Liver (tissue), 9 donors: ENCODE measurements around the gene IL33. TPM values are rescaled to one million over a fixed set of nuclear protein-coding genes. Genes with fewer than 3 reads are reported as not detected.

Experiments used
- DNase-seq: peaks from one replicate; pipeline ENCODE4 v3.0.0-alpha.2; 2017; ENCODE audit warnings: low spot score
- H3K27ac ChIP-seq, 2 donors: one replicate each; pipeline ENCODE4 v1.7.0; 2013; ENCODE audit warnings: inconsistent platforms in 2 of 2, low read length in 2 of 2, control low read depth in 1 of 2, low read depth in 1 of 2, mild to moderate bottlenecking in 1 of 2
- H3K27me3 ChIP-seq, 4 donors: one replicate each; pipeline versions ENCODE4 v1.6.1 to v1.7.0; 2013; ENCODE audit warnings: low read length in 3 of 4, inconsistent platforms in 1 of 4, mild to moderate bottlenecking in 1 of 4, moderate library complexity in 1 of 4; ENCODE audit not compliant: control insufficient read depth in 4 of 4, insufficient read depth in 4 of 4
- H3K36me3 ChIP-seq, 4 donors: one replicate each; pipeline versions ENCODE4 v1.6.1 to v1.7.0; 2013; ENCODE audit warnings: low read length in 3 of 4, mild to moderate bottlenecking in 3 of 4, low read depth in 1 of 4, moderate library complexity in 1 of 4; ENCODE audit not compliant: control insufficient read depth in 4 of 4, insufficient read depth in 3 of 4
- H3K4me1 ChIP-seq, 4 donors: one replicate each; pipeline versions ENCODE4 v1.6.1 to v1.7.0; 2013; ENCODE audit warnings: low read length in 3 of 4, mild to moderate bottlenecking in 3 of 4, moderate library complexity in 1 of 4; ENCODE audit not compliant: control insufficient read depth in 4 of 4, insufficient read depth in 4 of 4
- H3K4me3 ChIP-seq, 3 donors: one replicate each; pipeline versions ENCODE4 v1.6.1 to v1.7.0; 2013; ENCODE audit warnings: low read length in 3 of 3, control low read depth in 1 of 3, low read depth in 1 of 3, mild to moderate bottlenecking in 1 of 3
- H3K9ac ChIP-seq, 2 donors: one replicate each; pipeline ENCODE4 v1.7.0; 2013; ENCODE audit warnings: low read length in 2 of 2, mild to moderate bottlenecking in 2 of 2, moderate library complexity in 2 of 2, control low read depth in 1 of 2, low read depth in 1 of 2
- H3K9me3 ChIP-seq, 4 donors: one replicate each; pipeline versions ENCODE4 v1.6.1 to v1.7.0; 2013; ENCODE audit warnings: low read length in 3 of 4; ENCODE audit not compliant: control insufficient read depth in 4 of 4
- EGR1 ChIP-seq, 2 donors: IDR thresholded peaks; 2 replicates each; pipeline ENCODE4 v1.6.1; 2016 to 2018; ENCODE audit warnings: antibody characterized with exemption in 2 of 2, low read depth in 2 of 2
- FOXA1 ChIP-seq: IDR thresholded peaks from 2 replicates; pipeline ENCODE4 v1.6.1; 2016; ENCODE audit warnings: antibody characterized with exemption
- FOXA2 ChIP-seq: IDR thresholded peaks from 2 replicates; pipeline ENCODE4 v1.6.1; 2016; ENCODE audit warnings: antibody characterized with exemption
- GABPA ChIP-seq, 2 donors: IDR thresholded peaks in 1 of 2; conservative IDR thresholded peaks in 1 of 2; 2 replicates each; pipeline ENCODE4 v1.6.1; 2016; ENCODE audit warnings: antibody characterized with exemption in 2 of 2, mild to moderate bottlenecking in 1 of 2, moderate library complexity in 1 of 2
- HNF4A ChIP-seq, 2 donors: conservative IDR thresholded peaks; 2 replicates each; pipeline ENCODE4 v1.6.1; 2016; ENCODE audit warnings: antibody characterized with exemption in 2 of 2, mild to moderate bottlenecking in 2 of 2
- HNF4G ChIP-seq: IDR thresholded peaks from 2 replicates; pipeline ENCODE4 v1.6.1; 2016; ENCODE audit warnings: antibody characterized with exemption
- JUND ChIP-seq, 2 donors: IDR thresholded peaks; 2 replicates each; pipeline ENCODE4 v1.6.1; 2016; ENCODE audit warnings: antibody characterized with exemption in 2 of 2
- NR2F2 ChIP-seq: IDR thresholded peaks from 2 replicates; pipeline ENCODE4 v1.6.1; 2016; ENCODE audit warnings: antibody characterized with exemption
- RAD21 ChIP-seq, 2 donors: IDR thresholded peaks; 2 replicates each; pipeline ENCODE4 v1.6.1; 2016; ENCODE audit warnings: antibody characterized with exemption in 2 of 2, mild to moderate bottlenecking in 2 of 2
- RXRA ChIP-seq, 2 donors: IDR thresholded peaks; 2 replicates each; pipeline ENCODE4 v1.6.1; 2017 to 2018; ENCODE audit warnings: antibody characterized with exemption in 2 of 2, mild to moderate bottlenecking in 1 of 2
- SP1 ChIP-seq: IDR thresholded peaks from 2 replicates; pipeline ENCODE4 v1.6.1; 2018; ENCODE audit warnings: antibody characterized with exemption, mild to moderate bottlenecking
- TAF1 ChIP-seq: conservative IDR thresholded peaks from 2 replicates; pipeline ENCODE4 v1.6.1; 2016; ENCODE audit warnings: antibody characterized with exemption, mild to moderate bottlenecking
- YY1 ChIP-seq: IDR thresholded peaks from 2 replicates; pipeline ENCODE4 v1.6.1; 2016; ENCODE audit warnings: antibody characterized with exemption, mild to moderate bottlenecking
- WGBS: extraction: QIAGEN DNeasy Blood & Tissue Kit; methylation state at CpG from one replicate; pipeline ENCODE4 v1.1.7; 2013; 5-methylcytosine and 5-hydroxymethylcytosine counted together
- polyA plus RNA-seq, 2 donors: library from polyadenylated mRNA; stranded (reverse) in 1 of 2; unstranded in 1 of 2; fragments of 200-250 nt in 1 of 2; fragments of >200 nt in 1 of 2; fragmentation: Nextera tagmentation in 1 of 2; extraction: Ambion mirVana in 1 of 2; gene quantifications; one replicate each; pipeline versions ENCODE4 v1.2.1 to v1.2.3, GENCODE V29; 2013 to 2015
- total RNA-seq, 2 donors: library from RNA; depleted of rRNA; stranded (reverse); fragments of >200 nt; gene quantifications; one replicate each; pipeline ENCODE4 v1.2.3, GENCODE V29; 2014
- TF ChIP-seq, protein P1 (sequence below): fragments of 150-350 bp; IDR thresholded peaks from 2 replicates; pipeline ENCODE4 v1.5.1; 2017; ENCODE audit warnings: improper control_type of control experiment, low read depth, low read length; ENCODE audit not compliant: missing input control
- TF ChIP-seq, protein P2 (sequence below): IDR thresholded peaks from 2 replicates; pipeline ENCODE4 v1.6.1; 2016; ENCODE audit warnings: antibody characterized with exemption, mild to moderate bottlenecking
- TF ChIP-seq, protein P3 (sequence below): IDR thresholded peaks from 2 replicates; pipeline ENCODE4 v1.6.1; 2016; ENCODE audit warnings: antibody characterized with exemption
- TF ChIP-seq, protein P4 (sequence below): IDR thresholded peaks from 2 replicates; pipeline ENCODE4 v1.6.1; 2016; ENCODE audit warnings: antibody characterized with exemption
- TF ChIP-seq, protein P5 (sequence below): IDR thresholded peaks from 2 replicates; pipeline ENCODE4 v1.6.1; 2016; ENCODE audit warnings: antibody characterized with exemption
- donor health status: healthy.
- donor health status: healthy.
- donor health status: healthy.
- donor health status: healthy.
- donor health status: healthy.

Gene IL33
- total and polyA plus RNA-seq, 4 donors = 13.6 to 20.0 (median 16.4) TPM

DNA sequence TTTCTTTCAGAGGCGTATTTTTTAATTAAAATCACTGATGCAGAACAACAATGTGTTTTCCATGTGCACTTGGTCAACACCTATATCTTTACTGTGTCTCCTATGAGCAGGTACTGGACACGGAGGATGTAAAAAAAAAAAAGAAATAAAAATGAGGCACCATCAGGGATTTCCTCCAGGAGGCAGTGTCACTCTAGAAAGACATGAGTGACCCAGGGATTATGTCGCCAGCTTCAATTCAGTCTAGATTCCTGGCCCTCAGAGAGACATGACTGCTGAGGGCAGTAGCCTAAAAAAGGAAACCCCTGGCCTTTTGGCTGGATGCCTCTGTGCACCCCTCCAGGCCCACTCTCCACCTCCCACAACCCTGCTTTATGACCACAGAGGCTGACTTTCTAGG is 18.3 kb upstream of the IL33 start:
- no peak overlapping the region for H3K4me3 ChIP-seq
- 47% methylated on average over 3 of the region's 3 CpGs for WGBS
- TF ChIP-seq EGR1 (IDR thresholded peaks at IDR 0.05; ENCODE audit: low read depth in 2 of 2) = no peak
- TF ChIP-seq, protein P1, sequence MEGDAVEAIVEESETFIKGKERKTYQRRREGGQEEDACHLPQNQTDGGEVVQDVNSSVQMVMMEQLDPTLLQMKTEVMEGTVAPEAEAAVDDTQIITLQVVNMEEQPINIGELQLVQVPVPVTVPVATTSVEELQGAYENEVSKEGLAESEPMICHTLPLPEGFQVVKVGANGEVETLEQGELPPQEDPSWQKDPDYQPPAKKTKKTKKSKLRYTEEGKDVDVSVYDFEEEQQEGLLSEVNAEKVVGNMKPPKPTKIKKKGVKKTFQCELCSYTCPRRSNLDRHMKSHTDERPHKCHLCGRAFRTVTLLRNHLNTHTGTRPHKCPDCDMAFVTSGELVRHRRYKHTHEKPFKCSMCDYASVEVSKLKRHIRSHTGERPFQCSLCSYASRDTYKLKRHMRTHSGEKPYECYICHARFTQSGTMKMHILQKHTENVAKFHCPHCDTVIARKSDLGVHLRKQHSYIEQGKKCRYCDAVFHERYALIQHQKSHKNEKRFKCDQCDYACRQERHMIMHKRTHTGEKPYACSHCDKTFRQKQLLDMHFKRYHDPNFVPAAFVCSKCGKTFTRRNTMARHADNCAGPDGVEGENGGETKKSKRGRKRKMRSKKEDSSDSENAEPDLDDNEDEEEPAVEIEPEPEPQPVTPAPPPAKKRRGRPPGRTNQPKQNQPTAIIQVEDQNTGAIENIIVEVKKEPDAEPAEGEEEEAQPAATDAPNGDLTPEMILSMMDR = peak; percentile 65
- TF ChIP-seq RAD21 (IDR thresholded peaks at IDR 0.05) = peak; percentile 84 to 90
- no peaks in the 10 kb centered on the region for H3K9me3 ChIP-seq
- no peak for DNase-seq
- H3K27ac ChIP-seq = no peak overlapping the region
- peaks cover 0 to 10% (median 4%) of the 10 kb centered on the region in 4 donors for H3K4me1 ChIP-seq
- H3K9ac ChIP-seq = no peak overlapping the region
- H3K36me3 ChIP-seq = no peaks in the 10 kb centered on the region
- no peaks in the 10 kb centered on the region for H3K27me3 ChIP-seq

DNA sequence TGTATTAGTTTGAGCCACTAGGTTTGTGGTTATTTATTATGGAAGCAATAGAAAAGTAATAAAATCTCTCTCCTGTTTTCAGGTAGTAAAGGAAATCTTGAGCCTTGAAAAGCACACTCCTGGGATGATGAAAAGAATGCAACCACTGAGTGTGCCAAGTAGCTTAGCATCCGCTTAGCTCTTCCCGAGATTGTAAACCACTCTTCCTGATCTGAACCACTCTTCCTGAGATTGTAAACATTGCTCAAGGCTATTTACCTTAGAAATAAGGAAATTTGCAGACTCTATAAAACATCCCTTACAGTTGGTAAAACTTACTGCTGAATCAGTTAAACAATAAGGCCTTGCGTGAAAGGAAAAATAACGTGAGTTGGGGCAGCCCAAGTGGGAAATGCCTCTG is 17.4 kb upstream of the IL33 start:
- H3K27me3 ChIP-seq = no peaks in the 10 kb centered on the region
- TF ChIP-seq YY1 (no peak), RAD21 (IDR thresholded peaks at IDR 0.05) (no peak)
- no peak for DNase-seq
- no peaks in the 10 kb centered on the region for H3K9me3 ChIP-seq
- H3K4me1 ChIP-seq = peaks cover 0 to 10% (median 4%) of the 10 kb centered on the region in 4 donors
- WGBS = 76% methylated on average over 4 of the region's 4 CpGs
- no peak overlapping the region for H3K9ac ChIP-seq
- H3K36me3 ChIP-seq = no peaks in the 10 kb centered on the region
- no peak overlapping the region for H3K4me3 ChIP-seq
- no peak overlapping the region for H3K27ac ChIP-seq

DNA sequence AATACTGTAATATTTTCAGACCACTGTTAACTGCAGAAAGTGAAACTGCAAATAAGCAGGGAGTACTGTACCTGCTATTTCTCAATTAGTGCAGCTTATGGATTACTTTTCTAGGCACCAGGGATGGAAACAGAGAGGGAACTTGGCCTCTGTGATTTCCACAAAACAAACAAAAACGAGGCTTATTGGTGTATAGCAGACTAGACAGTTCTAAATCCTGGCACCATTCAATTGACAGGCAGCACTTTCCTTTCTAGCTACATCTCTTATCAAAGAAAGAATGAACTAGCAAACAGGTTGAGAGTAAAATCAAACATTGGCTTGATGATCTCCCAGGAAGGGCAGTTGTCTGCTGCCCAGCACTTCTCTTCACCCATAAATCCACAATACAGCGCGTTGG is 16.0 kb upstream of the IL33 start:
- Histone ChIP-seq H3K4me3 (no peak overlapping the region), H3K4me1 (peaks cover 0 to 10% (median 4%) of the 10 kb centered on the region in 4 donors), H3K9me3 (no peaks in the 10 kb centered on the region), H3K36me3 (no peaks in the 10 kb centered on the region), H3K27ac (no peak overlapping the region), H3K9ac (peak overlapping the region in 1 of 2 donors; percentile 12), H3K27me3 (no peaks in the 10 kb centered on the region)
- TF ChIP-seq FOXA1 (no peak), TAF1 (no peak), RXRA (IDR thresholded peaks at IDR 0.05) (peak; percentile 51 to 74), HNF4G (no peak), NR2F2 (no peak), YY1 (peak; percentile 71), FOXA2 (peak; percentile 4), JUND (IDR thresholded peaks at IDR 0.05) (peak; percentile 28 to 35), GABPA (IDR thresholded peaks at IDR 0.05 in 1 of 2, conservative IDR thresholded peaks at IDR 0.05 in 1 of 2) (peak in 1 of 2 donors; percentile 45), HNF4A (conservative IDR thresholded peaks at IDR 0.05) (peak; percentile 51 to 76), RAD21 (IDR thresholded peaks at IDR 0.05) (peak; percentile 42 to 59), EGR1 (IDR thresholded peaks at IDR 0.05; ENCODE audit: low read depth in 2 of 2) (peak in 1 of 2 donors; percentile 71), SP1 (peak; percentile 40)
- TF ChIP-seq, protein P2, sequence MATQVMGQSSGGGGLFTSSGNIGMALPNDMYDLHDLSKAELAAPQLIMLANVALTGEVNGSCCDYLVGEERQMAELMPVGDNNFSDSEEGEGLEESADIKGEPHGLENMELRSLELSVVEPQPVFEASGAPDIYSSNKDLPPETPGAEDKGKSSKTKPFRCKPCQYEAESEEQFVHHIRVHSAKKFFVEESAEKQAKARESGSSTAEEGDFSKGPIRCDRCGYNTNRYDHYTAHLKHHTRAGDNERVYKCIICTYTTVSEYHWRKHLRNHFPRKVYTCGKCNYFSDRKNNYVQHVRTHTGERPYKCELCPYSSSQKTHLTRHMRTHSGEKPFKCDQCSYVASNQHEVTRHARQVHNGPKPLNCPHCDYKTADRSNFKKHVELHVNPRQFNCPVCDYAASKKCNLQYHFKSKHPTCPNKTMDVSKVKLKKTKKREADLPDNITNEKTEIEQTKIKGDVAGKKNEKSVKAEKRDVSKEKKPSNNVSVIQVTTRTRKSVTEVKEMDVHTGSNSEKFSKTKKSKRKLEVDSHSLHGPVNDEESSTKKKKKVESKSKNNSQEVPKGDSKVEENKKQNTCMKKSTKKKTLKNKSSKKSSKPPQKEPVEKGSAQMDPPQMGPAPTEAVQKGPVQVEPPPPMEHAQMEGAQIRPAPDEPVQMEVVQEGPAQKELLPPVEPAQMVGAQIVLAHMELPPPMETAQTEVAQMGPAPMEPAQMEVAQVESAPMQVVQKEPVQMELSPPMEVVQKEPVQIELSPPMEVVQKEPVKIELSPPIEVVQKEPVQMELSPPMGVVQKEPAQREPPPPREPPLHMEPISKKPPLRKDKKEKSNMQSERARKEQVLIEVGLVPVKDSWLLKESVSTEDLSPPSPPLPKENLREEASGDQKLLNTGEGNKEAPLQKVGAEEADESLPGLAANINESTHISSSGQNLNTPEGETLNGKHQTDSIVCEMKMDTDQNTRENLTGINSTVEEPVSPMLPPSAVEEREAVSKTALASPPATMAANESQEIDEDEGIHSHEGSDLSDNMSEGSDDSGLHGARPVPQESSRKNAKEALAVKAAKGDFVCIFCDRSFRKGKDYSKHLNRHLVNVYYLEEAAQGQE = peak; percentile 18
- TF ChIP-seq, protein P1 = no peak
- TF ChIP-seq, protein P3, sequence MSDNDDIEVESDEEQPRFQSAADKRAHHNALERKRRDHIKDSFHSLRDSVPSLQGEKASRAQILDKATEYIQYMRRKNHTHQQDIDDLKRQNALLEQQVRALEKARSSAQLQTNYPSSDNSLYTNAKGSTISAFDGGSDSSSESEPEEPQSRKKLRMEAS = peak; percentile 85
- TF ChIP-seq, protein P4, sequence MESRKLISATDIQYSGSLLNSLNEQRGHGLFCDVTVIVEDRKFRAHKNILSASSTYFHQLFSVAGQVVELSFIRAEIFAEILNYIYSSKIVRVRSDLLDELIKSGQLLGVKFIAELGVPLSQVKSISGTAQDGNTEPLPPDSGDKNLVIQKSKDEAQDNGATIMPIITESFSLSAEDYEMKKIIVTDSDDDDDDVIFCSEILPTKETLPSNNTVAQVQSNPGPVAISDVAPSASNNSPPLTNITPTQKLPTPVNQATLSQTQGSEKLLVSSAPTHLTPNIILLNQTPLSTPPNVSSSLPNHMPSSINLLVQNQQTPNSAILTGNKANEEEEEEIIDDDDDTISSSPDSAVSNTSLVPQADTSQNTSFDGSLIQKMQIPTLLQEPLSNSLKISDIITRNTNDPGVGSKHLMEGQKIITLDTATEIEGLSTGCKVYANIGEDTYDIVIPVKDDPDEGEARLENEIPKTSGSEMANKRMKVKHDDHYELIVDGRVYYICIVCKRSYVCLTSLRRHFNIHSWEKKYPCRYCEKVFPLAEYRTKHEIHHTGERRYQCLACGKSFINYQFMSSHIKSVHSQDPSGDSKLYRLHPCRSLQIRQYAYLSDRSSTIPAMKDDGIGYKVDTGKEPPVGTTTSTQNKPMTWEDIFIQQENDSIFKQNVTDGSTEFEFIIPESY = peak; percentile 59
- TF ChIP-seq, protein P5, sequence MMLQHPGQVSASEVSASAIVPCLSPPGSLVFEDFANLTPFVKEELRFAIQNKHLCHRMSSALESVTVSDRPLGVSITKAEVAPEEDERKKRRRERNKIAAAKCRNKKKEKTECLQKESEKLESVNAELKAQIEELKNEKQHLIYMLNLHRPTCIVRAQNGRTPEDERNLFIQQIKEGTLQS = no peak
- DNase-seq = no peak
- 20% methylated on average over 3 of the region's 3 CpGs for WGBS
